Measurements from ENCODE around the gene WASF1. TPM values are rescaled to one million over a fixed set of nuclear protein-coding genes. Genes with fewer than 3 reads are reported as not detected.

WASF1 gene
- total and polyA plus RNA-seq, 7 experiments from 2014 or later, result 0.19 to 4.7 (median 0.51) TPM

DNA sequence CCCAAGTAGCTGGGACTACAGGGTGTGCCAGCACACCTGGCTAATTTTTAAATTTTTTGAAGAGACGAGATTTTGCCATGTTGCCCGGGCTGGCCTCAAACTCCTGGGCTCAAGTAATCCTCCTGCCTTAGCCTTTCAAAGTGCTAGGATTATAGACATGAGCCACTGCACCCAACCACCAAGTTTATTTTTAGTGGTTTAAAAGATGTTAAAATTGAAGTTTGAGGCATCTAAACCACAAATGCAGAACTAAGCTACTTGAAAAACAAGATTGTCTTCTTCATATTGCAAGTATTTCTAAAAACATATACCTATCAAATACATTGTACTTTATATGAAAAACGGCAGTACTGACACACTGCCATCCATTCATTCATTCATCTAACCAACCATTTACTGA lies 31.6 kb downstream of the WASF1 start:
- ChIA-PET POLR2A (no interaction called here), CTCF (no interaction called here)
- no peaks in the 10 kb centered on the region for H3K27me3 ChIP-seq (ENCODE audit: control insufficient read depth in 2 of 2, insufficient read depth in 2 of 2, low read length in 2 of 2)
- no peak overlapping the region for H3K4me3 ChIP-seq (ENCODE audit: low read length)
- H3K9me3 Mint-ChIP-seq, result peaks cover 0 to 2% (median 0%) of the 10 kb centered on the region in 11 donors
- DNase-seq (no peak), ATAC-seq (no peak)
- peaks cover 0 to 4% (median 0%) of the 10 kb centered on the region in 7 donors for H3K4me1 Mint-ChIP-seq
- no peaks in the 10 kb centered on the region for H3K36me3 ChIP-seq (ENCODE audit: control insufficient read depth in 2 of 3, insufficient read depth in 3 of 3, low read length in 3 of 3)
- no peak overlapping the region for H3K27ac ChIP-seq (ENCODE audit: low read depth, low read length)
- no peaks in the 10 kb centered on the region for H3K9me3 ChIP-seq (ENCODE audit: control insufficient read depth in 2 of 3, low read length in 3 of 3)
- H3K27me3 Mint-ChIP-seq, result peaks cover 2 to 40% (median 16%) of the 10 kb centered on the region in 5 donors
- no peak overlapping the region for H3K4me3 Mint-ChIP-seq
- no peaks in the 10 kb centered on the region for H3K4me1 ChIP-seq (ENCODE audit: control insufficient read depth in 2 of 2, insufficient read depth in 2 of 2, low read length in 2 of 2)
- no peak overlapping the region for H3K27ac Mint-ChIP-seq
- intact Hi-C loops (cut with micrococcal nuclease), result no loop called here
- no peaks in the 10 kb centered on the region for H3K36me3 Mint-ChIP-seq

DNA sequence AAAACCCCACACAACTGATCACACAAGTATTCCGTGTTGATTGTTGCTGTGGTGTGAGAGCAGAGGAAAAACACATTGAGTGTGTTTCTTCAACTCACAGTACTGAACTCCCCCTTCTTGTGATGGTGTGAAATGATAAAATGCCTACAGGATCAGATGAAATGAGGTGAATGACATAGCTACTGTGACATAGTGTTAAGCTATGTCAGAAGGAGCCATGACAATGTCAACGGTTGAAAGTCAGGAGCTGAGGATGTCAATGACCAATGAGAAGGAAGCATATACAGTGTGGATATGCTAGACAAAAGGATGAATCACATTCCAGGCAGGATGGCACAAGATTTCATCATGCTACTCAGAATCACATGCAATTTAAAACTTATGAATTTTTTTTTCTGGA lies 38.8 kb downstream of the WASF1 start:
- no peaks in the 10 kb centered on the region for H3K4me1 ChIP-seq (ENCODE audit: control insufficient read depth in 2 of 2, insufficient read depth in 2 of 2, low read length in 2 of 2)
- H3K4me1 Mint-ChIP-seq, result no peaks in the 10 kb centered on the region
- CTCF ChIA-PET, result no interaction called here

DNA sequence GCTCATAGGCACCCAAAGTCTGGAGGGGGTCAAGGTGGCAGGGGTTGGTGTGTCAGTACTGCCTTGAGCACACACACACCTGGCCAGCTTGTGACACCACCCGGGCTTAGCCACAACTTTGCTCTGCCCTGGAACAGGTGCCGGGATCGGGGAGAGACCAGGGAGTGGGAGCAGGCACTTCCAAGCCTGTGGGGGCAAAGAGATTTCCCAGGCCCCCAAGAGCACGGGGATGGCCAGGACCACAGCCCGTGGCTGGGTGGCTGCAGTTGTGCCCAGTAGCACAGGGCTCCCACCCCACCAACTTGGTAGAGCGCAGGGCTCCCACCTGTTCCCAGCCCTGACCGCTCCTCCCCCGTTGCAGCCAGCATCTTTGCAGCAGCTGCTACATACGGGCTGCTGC lies 40.4 kb downstream of the WASF1 start:
- ChIA-PET CTCF (no interaction called here), POLR2A (no interaction called here)
- Histone ChIP-seq H3K9me3 (ENCODE audit: control insufficient read depth in 2 of 3, low read length in 3 of 3) (no peaks in the 10 kb centered on the region), H3K27me3 (ENCODE audit: control insufficient read depth in 2 of 2, insufficient read depth in 2 of 2, low read length in 2 of 2) (no peaks in the 10 kb centered on the region), H3K4me3 (ENCODE audit: low read length) (no peak overlapping the region), H3K27ac (ENCODE audit: low read depth, low read length) (no peak overlapping the region), H3K36me3 (ENCODE audit: control insufficient read depth in 2 of 3, insufficient read depth in 3 of 3, low read length in 3 of 3) (no peaks in the 10 kb centered on the region), H3K4me1 (ENCODE audit: control insufficient read depth in 2 of 2, insufficient read depth in 2 of 2, low read length in 2 of 2) (no peaks in the 10 kb centered on the region)
- Mint-ChIP-seq H3K27me3 (peaks cover 1 to 43% (median 29%) of the 10 kb centered on the region in 5 donors), H3K36me3 (peaks cover 0 to 5% (median 4%) of the 10 kb centered on the region in 5 donors), H3K4me3 (no peak overlapping the region), H3K27ac (no peak overlapping the region), H3K9me3 (peaks cover 0 to 5% (median 2%) of the 10 kb centered on the region in 11 donors), H3K4me1 (no peaks in the 10 kb centered on the region)
- no peak for ATAC-seq
- DNase-seq, result no peak
- intact Hi-C loops (cut with micrococcal nuclease), result no loop called here

More for the DNA sequence above, 38.8 kb downstream of the WASF1 start:
- Histone ChIP-seq H3K27me3 (ENCODE audit: control insufficient read depth in 2 of 2, insufficient read depth in 2 of 2, low read length in 2 of 2) (no peaks in the 10 kb centered on the region), H3K27ac (ENCODE audit: low read depth, low read length) (no peak overlapping the region), H3K9me3 (ENCODE audit: control insufficient read depth in 2 of 3, low read length in 3 of 3) (no peaks in the 10 kb centered on the region), H3K36me3 (ENCODE audit: control insufficient read depth in 2 of 3, insufficient read depth in 3 of 3, low read length in 3 of 3) (no peaks in the 10 kb centered on the region), H3K4me3 (ENCODE audit: low read length) (no peak overlapping the region)
- Mint-ChIP-seq H3K36me3 (peaks cover 0 to 5% (median 4%) of the 10 kb centered on the region in 5 donors), H3K27me3 (peaks cover 2 to 37% (median 24%) of the 10 kb centered on the region in 5 donors), H3K4me3 (no peak overlapping the region), H3K9me3 (peaks cover 0 to 5% (median 2%) of the 10 kb centered on the region in 11 donors), H3K27ac (no peak overlapping the region)
- DNase-seq (no peak), ATAC-seq (no peak)
- intact Hi-C loops (cut with micrococcal nuclease), result no loop called here
- POLR2A ChIA-PET, result no interaction called here

DNA sequence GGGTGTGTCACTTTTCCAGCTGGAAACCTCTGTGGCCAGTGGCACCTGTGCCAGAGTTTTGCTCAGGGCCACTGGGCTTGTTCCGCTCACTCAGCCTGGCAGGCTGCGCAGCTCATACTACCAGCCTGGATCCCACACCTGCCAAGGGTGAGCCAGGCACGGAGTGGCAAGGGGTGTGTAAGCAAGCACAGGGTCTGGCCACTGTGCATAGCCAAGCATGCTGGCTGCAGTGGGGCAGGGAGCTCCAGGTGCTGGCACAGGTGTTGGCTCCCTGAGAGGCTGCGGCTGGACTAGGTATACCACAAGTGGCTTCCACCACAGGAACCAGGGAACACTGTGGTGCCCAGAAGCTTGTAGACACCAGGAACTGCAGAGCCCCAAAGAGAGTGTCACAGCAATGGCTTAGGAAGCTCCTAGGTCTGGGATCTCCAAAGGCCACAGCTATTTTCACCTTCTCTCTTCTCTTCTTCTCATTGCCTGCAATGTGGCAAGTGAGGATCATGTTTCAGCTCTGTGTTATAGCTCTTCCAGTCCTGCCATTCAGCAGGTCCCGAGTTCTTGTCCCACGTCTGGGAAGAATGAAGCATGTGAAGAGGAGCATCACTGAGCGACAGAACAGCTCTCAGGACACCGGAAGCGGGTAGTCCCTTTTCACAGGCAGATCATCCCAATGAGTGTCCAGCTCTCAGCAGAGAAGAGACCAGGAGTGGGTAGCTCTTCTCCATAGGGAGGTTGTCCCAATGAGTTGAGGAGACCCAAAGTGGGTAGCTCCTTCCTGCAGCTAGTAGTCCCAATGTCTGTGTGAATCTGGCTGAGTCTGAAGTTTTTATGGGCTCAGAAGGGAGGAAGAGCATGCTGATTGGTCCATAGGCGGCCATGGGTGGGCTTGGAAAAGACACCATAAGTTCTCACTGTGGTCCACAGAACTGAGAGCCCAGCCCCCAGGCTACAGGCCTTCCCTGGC lies 41.3 kb downstream of the WASF1 start:
- intact Hi-C loops (cut with micrococcal nuclease), result no loop called here
- Mint-ChIP-seq H3K4me3 (no peak overlapping the region), H3K9me3 (peaks cover 0 to 5% (median 2%) of the 10 kb centered on the region in 11 donors), H3K27ac (no peak overlapping the region), H3K27me3 (peaks cover 0 to 46% (median 29%) of the 10 kb centered on the region in 5 donors), H3K4me1 (no peaks in the 10 kb centered on the region), H3K36me3 (peaks cover 0 to 7% (median 4%) of the 10 kb centered on the region in 5 donors)
- H3K27ac ChIP-seq (ENCODE audit: low read depth, low read length), result no peak overlapping the region
- no peaks in the 10 kb centered on the region for H3K27me3 ChIP-seq (ENCODE audit: control insufficient read depth in 2 of 2, insufficient read depth in 2 of 2, low read length in 2 of 2)
- ChIA-PET POLR2A (no interaction called here), CTCF (no interaction called here)
- no peaks in the 10 kb centered on the region for H3K9me3 ChIP-seq (ENCODE audit: control insufficient read depth in 2 of 3, low read length in 3 of 3)
- no peaks in the 10 kb centered on the region for H3K4me1 ChIP-seq (ENCODE audit: control insufficient read depth in 2 of 2, insufficient read depth in 2 of 2, low read length in 2 of 2)
- no peak overlapping the region for H3K4me3 ChIP-seq (ENCODE audit: low read length)
- H3K36me3 ChIP-seq (ENCODE audit: control insufficient read depth in 2 of 3, insufficient read depth in 3 of 3, low read length in 3 of 3), result no peaks in the 10 kb centered on the region
- no peak for ATAC-seq
- DNase-seq, result no peak

DNA sequence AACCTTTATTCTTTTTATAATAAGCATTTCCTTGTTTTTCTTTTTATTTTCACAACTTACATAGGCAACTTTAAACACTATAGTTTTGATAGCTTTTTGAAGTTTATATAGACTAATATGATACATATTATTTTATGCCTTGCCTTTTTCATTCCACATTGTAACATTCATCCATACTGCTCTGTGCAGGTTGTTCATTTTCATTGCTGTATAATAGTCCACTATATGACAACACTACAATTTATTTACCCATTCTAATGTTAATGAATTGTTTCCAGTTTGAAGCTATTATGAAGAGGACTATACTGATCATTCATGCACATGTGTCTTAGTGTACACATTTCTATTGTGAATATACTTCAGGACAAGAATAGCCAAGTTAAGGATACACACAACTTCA lies 49.1 kb downstream of the WASF1 start:
- Histone ChIP-seq H3K4me3 (ENCODE audit: low read length) (no peak overlapping the region), H3K9me3 (ENCODE audit: control insufficient read depth in 2 of 3, low read length in 3 of 3) (no peaks in the 10 kb centered on the region), H3K27me3 (ENCODE audit: control insufficient read depth in 2 of 2, insufficient read depth in 2 of 2, low read length in 2 of 2) (no peaks in the 10 kb centered on the region), H3K36me3 (ENCODE audit: control insufficient read depth in 2 of 3, insufficient read depth in 3 of 3, low read length in 3 of 3) (no peaks in the 10 kb centered on the region), H3K27ac (ENCODE audit: low read depth, low read length) (no peak overlapping the region), H3K4me1 (ENCODE audit: control insufficient read depth in 2 of 2, insufficient read depth in 2 of 2, low read length in 2 of 2) (no peaks in the 10 kb centered on the region)
- H3K4me3 Mint-ChIP-seq, result no peak overlapping the region
- peaks cover 0 to 10% (median 0%) of the 10 kb centered on the region in 11 donors for H3K9me3 Mint-ChIP-seq
- intact Hi-C loops (cut with micrococcal nuclease), result no loop called here
- H3K27ac Mint-ChIP-seq, result no peak overlapping the region
- DNase-seq (no peak), ATAC-seq (no peak)
- no peaks in the 10 kb centered on the region for H3K4me1 Mint-ChIP-seq
- POLR2A ChIA-PET, result no interaction called here
- H3K27me3 Mint-ChIP-seq, result peaks cover 0 to 15% (median 4%) of the 10 kb centered on the region in 5 donors
- H3K36me3 Mint-ChIP-seq, result peaks cover 0 to 3% (median 0%) of the 10 kb centered on the region in 5 donors
- CTCF ChIA-PET, result no interaction called here

DNA sequence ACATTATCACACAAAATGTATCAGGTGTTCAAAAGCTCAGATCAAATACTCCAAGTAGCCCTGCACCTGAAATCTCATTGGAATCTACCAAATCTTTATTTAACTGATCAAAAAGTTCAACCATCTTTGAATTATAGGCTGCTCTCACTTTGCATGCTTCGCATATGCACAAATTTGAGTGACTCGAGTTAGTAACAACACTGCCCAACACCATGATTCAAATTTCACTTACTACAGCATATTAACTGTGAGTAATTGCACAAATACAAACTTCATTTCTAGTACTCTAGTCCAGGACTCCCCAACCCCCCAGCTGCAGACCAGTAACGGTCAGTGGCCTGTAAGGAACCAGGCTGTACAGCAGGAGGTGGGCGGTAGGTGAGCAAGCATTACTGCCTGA lies 51.1 kb downstream of the WASF1 start:
- H3K4me3 ChIP-seq (ENCODE audit: low read length), result no peak overlapping the region
- H3K9me3 ChIP-seq (ENCODE audit: control insufficient read depth in 2 of 3, low read length in 3 of 3), result no peaks in the 10 kb centered on the region
- ChIA-PET POLR2A (no interaction called here), CTCF (no interaction called here)
- DNase-seq, result no peak
- no peak overlapping the region for H3K27ac Mint-ChIP-seq
- no peak overlapping the region for H3K4me3 Mint-ChIP-seq
- H3K9me3 Mint-ChIP-seq, result peaks cover 0 to 10% (median 0%) of the 10 kb centered on the region in 11 donors
- intact Hi-C loops (cut with micrococcal nuclease), result no loop called here
- H3K36me3 Mint-ChIP-seq, result peaks cover 0 to 3% (median 0%) of the 10 kb centered on the region in 5 donors
- no peaks in the 10 kb centered on the region for H3K4me1 ChIP-seq (ENCODE audit: control insufficient read depth in 2 of 2, insufficient read depth in 2 of 2, low read length in 2 of 2)
- no peaks in the 10 kb centered on the region for H3K36me3 ChIP-seq (ENCODE audit: control insufficient read depth in 2 of 3, insufficient read depth in 3 of 3, low read length in 3 of 3)
- no peak overlapping the region for H3K27ac ChIP-seq (ENCODE audit: low read depth, low read length)
- no peak for ATAC-seq
- no peaks in the 10 kb centered on the region for H3K27me3 ChIP-seq (ENCODE audit: control insufficient read depth in 2 of 2, insufficient read depth in 2 of 2, low read length in 2 of 2)
- no peaks in the 10 kb centered on the region for H3K4me1 Mint-ChIP-seq
- peaks cover 0 to 4% (median 0%) of the 10 kb centered on the region in 5 donors for H3K27me3 Mint-ChIP-seq

DNA sequence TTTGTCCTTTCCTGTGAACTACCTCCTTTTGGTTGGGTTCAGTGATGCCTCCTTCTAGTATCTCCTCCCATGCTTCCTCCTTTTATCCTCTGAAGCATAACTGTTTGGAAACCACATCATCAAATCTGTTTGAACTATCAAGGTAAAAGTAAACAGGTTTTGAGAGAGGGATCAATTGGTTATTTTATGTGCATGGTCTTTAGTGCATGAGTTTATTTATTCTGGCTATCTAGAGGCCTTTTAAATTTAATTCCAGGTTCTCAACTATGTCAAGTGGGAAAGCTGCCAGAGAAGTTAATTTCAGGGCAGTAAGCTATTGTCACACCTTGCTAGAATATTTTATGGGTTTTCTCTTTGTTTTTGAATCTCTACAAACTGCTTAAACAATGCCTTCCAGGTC lies 54.1 kb downstream of the WASF1 start:
- Mint-ChIP-seq H3K36me3 (no peaks in the 10 kb centered on the region), H3K9me3 (peaks cover 0 to 6% (median 0%) of the 10 kb centered on the region in 11 donors), H3K4me1 (no peaks in the 10 kb centered on the region), H3K27ac (no peak overlapping the region), H3K27me3 (no peaks in the 10 kb centered on the region), H3K4me3 (no peak overlapping the region)
- DNase-seq, result no peak
- Histone ChIP-seq H3K9me3 (ENCODE audit: control insufficient read depth in 2 of 3, low read length in 3 of 3) (no peaks in the 10 kb centered on the region), H3K4me1 (ENCODE audit: control insufficient read depth in 2 of 2, insufficient read depth in 2 of 2, low read length in 2 of 2) (no peaks in the 10 kb centered on the region), H3K36me3 (ENCODE audit: control insufficient read depth in 2 of 3, insufficient read depth in 3 of 3, low read length in 3 of 3) (no peaks in the 10 kb centered on the region), H3K4me3 (ENCODE audit: low read length) (no peak overlapping the region), H3K27ac (ENCODE audit: low read depth, low read length) (no peak overlapping the region), H3K27me3 (ENCODE audit: control insufficient read depth in 2 of 2, insufficient read depth in 2 of 2, low read length in 2 of 2) (no peaks in the 10 kb centered on the region)
- intact Hi-C loops (cut with micrococcal nuclease), result no loop called here
- ChIA-PET POLR2A (no interaction called here), CTCF (no interaction called here)
- no peak for ATAC-seq

Measured in naive thymus-derived CD4-positive, alpha-beta T cell (primary cell).